HG03520 (cell line): ENCODE results near the gene SNX1.
"Not testable (repeated sequence)": the region's sequence is repeated elsewhere in the genome, so short reads cannot be mapped to it uniquely, and the experiment has no call there.

ENCODE experiments used
- ATAC-seq: cut with Tn5 transposase; IDR thresholded peaks from one replicate; pipeline ENCODE4 v1.9.1; 2021; ENCODE audit warnings: mild to moderate bottlenecking, moderate library complexity; ENCODE audit not compliant: unreplicated experiment

Gene SNX1, protein sequence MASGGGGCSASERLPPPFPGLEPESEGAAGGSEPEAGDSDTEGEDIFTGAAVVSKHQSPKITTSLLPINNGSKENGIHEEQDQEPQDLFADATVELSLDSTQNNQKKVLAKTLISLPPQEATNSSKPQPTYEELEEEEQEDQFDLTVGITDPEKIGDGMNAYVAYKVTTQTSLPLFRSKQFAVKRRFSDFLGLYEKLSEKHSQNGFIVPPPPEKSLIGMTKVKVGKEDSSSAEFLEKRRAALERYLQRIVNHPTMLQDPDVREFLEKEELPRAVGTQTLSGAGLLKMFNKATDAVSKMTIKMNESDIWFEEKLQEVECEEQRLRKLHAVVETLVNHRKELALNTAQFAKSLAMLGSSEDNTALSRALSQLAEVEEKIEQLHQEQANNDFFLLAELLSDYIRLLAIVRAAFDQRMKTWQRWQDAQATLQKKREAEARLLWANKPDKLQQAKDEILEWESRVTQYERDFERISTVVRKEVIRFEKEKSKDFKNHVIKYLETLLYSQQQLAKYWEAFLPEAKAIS

GRCh38 chr15:64095795-64096667, at the start of gene SNX1:
TSS of gene SNX1 (plus strand) at chr15:64095982. CDS start at chr15:64096014, 32 bp downstream.
- no peak for ATAC-seq

GRCh38 chr15:64046421-64047153, 49.2 kb upstream of the SNX1 start, which contains the start of gene DAPK2:
TSS of gene DAPK2 (minus strand) at chr15:64046485. CDS start at chr15:64040261, 6,224 bp downstream.
- ATAC-seq: no peak

GRCh38 chr15:64048781-64049460, 46.9 kb upstream of the SNX1 start:
- no peak for ATAC-seq

DNA sequence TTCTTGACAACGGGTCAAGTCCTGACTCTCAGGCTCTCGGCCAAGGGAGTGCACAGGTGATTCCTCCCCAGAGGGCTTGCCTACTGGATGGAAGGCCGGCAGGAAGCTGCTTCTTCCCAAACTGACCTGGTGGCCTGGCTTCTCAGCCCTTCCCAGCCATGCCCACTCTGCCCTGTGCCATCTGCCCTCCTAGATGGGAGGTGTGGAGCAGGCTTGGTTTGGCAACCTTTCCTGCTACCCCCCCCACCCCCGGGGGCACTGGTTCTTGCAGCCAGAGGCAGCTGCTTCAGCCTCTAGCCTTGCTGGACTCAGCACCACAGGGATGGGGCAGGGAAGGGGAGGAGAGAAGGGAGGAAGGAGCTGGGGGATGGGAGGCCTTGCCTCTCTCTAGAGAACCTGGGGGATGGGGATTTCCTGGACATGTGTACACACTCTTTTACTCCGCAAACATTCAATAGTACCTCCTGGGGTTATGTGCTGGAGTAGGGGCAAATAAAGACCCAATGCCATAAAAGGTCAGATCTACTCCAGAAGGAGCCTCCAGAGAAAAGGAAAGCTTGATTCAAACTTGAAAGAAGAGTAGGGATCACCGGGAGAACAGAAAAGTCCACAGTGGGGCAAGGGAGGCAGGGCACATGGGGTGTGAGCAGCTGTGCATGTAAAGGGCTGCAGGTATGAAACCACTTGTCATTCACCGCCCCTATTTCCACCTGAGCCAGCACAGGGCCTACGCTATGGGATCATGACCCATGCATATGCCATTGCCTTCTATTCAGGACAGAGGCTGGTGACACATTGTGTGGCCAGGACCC, 45.3 kb upstream of the SNX1 start:
- no peak for ATAC-seq

- no peak for ATAC-seq
Observed at GRCh38 chr15:64051093-64051402, 44.7 kb upstream of the SNX1 start.

GRCh38 chr15:64051407-64052259, 44.1 kb upstream of the SNX1 start:
- ATAC-seq: no peak

- no peak for ATAC-seq
Observed at GRCh38 chr15:64052925-64053491, 42.8 kb upstream of the SNX1 start.

DNA sequence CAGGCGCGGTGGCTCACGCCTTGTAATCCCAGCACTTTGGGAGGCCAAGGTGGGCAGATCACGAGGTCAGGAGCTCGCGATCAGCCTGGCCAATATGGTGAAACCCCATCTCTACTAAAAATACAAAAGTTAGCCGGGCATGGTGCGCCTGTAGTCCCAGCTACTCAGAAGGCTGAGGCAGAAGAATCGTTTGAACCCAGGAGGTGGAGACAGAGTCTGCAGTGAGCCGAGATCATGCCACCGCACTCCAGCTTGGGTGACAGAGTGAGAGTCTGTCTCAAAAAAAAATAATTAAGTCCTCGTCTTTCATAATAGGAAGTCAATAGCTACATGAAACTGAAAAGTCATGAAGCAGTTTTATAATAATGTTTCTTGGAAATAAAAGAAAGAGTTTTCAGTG, 42.1 kb upstream of the SNX1 start:
- not testable (repeated sequence) for ATAC-seq

- no peak for ATAC-seq
Observed at GRCh38 chr15:64058279-64058678, 37.5 kb upstream of the SNX1 start.

DNA sequence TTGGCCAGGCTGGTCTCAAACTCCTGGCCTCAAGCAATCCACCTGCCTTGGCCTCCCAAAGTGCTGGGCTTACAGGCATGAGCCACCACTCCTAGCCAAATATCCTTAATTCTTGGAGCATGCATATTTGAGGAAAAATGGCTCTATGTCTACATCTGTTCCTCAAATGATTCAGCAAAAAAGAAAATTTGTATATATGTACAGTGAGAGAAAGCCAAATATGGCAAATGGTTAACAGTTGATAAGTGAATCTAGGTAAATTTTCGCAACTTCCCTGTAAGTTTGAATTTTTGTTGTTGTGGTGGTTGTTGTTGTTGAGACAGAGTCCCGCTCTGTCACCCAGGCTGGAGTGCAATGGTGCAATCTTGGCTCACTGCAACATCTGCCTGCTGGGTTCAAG, 36.7 kb upstream of the SNX1 start:
- not testable (repeated sequence) for ATAC-seq

GRCh38 chr15:64060716-64061115, 35.1 kb upstream of the SNX1 start:
- ATAC-seq: no peak

- ATAC-seq: no peak
Observed at GRCh38 chr15:64066451-64066850, 29.3 kb upstream of the SNX1 start.

DNA sequence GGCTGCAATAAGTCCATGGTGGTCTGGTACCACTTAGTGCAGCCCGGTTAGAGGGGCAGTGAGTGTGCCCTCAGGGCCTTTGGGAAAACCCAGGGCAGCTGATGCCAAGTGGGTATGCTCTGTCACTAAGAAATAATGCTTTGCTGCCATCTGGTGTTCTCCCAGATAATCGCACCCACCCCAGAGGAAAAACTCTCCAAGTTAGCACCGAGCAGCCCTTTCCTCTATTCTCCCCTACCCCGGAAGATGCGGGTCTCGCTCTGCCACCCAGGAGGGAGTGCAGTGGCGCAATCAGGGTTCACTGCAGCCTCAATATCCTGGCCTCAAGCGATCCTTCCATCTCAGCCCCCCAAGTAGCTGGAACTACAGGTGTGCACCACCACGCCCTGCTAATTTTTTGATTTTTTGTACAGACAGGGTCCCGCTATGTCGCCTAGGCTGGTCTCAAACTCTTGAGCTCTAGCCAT, 28.2 kb upstream of the SNX1 start:
- no peak for ATAC-seq

- no peak for ATAC-seq
Observed at GRCh38 chr15:64068133-64068532, 27.6 kb upstream of the SNX1 start.

GRCh38 chr15:64070106-64070505, 25.7 kb upstream of the SNX1 start:
- ATAC-seq: no peak

- no peak for ATAC-seq
Observed at GRCh38 chr15:64070965-64071851, 24.6 kb upstream of the SNX1 start.
